Myocyte (in vitro differentiated cells): ENCODE results near the gene BBX. TPM values are rescaled to one million over a fixed set of nuclear protein-coding genes. Genes with fewer than 3 reads are reported as not detected.
"Not testable (repeated sequence)": the region's sequence is repeated elsewhere in the genome, so short reads cannot be mapped to it uniquely, and the experiment has no call there.

Experiments
- DNase-seq: peaks from one replicate; pipeline ENCODE4 v3.0.0-alpha.2; 2012; ENCODE audit warnings: low read depth
- total RNA-seq: library from RNA; depleted of rRNA; stranded (reverse); fragments of >200 nt; gene quantifications from 2 replicates; pipeline ENCODE4 v1.2.3, GENCODE V29; 2014

Gene BBX
- total RNA-seq, 1 donor from 2014 or later = 46.5 TPM

DNA sequence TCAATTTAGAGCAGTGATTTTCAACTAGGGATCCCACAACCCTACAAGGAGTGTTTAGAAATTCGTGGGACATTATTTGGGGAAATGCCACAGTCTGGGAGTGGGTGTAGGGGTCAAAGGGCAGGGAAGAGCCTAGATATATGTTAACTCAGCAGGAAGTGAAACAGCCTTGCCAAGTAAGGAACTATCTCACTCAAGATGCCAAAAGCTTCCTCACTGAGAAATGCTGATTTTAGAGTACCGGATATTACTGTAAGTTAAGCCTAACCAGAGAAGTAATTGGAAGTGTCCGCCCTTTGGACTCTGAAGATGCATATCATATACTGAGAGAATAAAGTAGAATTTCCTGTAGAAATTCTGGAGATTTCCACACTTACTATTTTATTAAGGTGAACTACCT lies 158.6 kb downstream of the BBX start:
- DNase-seq = no peak

- no peak for DNase-seq
Measured at GRCh38 chr3:107682580-107682979, 159.8 kb downstream of the BBX start.

- no peak for DNase-seq
Measured at GRCh38 chr3:107683447-107683846, 160.7 kb downstream of the BBX start.

- DNase-seq = no peak
Measured at GRCh38 chr3:107684431-107684925, 161.7 kb downstream of the BBX start.

- DNase-seq = no peak
Measured at GRCh38 chr3:107685383-107685782, 162.6 kb downstream of the BBX start.

DNA sequence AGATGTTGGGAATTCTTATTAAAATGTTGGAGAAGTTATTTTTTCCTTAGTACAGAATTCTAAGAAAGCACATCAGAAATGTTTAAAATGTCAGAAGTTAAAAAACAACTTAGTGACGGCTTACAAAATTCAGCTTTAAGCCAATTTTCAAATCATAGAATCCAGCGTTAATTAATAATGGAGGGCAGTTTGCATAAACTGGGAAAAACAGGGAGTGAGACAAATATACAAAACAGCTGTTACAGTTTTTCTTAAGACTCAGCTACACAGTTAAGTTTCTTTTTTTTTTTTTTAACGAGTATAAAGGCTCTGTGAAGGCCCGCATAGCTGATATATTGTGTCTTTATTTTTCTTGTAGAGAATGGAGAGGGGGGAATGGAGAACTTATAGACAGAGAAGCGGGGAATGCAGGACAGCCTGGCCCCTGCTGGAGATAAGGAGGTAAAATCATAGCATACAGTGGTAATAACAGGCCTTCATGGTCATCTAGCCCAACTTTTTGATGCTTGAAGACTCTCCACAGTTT lies 164.4 kb downstream of the BBX start:
- no peak for DNase-seq

- no peak for DNase-seq
Measured at GRCh38 chr3:107689355-107689754, 166.6 kb downstream of the BBX start.

GRCh38 chr3:107690522-107691138 lies 167.9 kb downstream of the BBX start:
- peak; percentile 58 for DNase-seq

DNA sequence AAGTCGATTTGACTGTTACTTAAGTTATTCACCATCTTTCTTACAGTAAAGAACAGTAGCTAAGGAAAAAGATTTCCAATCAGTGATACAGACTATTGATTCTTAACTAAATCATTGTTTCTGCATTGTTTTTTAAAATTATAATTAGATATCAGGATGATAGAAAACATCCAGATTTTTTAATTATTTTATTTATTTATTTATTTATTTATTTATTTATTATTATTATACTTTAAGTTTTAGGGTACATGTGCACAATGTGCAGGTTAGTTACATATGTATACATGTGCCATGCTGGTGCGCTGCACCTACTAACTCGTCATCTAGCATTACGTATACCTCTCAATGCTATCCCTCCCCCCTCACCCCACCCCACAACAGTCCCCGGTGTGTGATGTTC lies 169.2 kb downstream of the BBX start:
- not testable (repeated sequence) for DNase-seq

- DNase-seq = not testable (repeated sequence)
Measured at GRCh38 chr3:107697348-107697747, 174.6 kb downstream of the BBX start.

GRCh38 chr3:107697855-107698254 lies 175.1 kb downstream of the BBX start:
- not testable (repeated sequence) for DNase-seq

- DNase-seq = no peak
Measured at GRCh38 chr3:107699682-107700081, 176.9 kb downstream of the BBX start.

DNA sequence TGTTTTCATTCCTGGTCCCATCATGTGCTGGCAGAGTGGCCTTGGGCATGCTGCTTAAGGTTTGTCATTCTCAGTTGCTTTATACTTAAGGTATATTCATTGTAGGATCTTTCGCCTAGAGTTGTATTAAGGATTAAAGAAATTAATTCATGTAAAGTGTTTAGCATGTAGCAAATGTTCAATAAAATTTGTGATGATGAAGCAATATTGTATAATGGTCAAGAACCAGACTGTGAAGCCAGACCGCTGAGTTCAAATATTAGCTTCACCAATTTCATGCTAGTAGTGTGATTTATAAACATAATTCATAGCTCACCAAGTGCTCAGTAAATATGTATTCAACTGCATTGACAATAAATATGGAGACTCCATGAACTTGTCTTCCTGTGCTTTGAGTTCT lies 178.5 kb downstream of the BBX start:
- DNase-seq = no peak

GRCh38 chr3:107704477-107704876 lies 181.7 kb downstream of the BBX start:
- DNase-seq = peak; percentile 22

- DNase-seq = no peak
Measured at GRCh38 chr3:107705046-107705445, 182.3 kb downstream of the BBX start.

- peak; percentile 91 for DNase-seq
Measured at GRCh38 chr3:107710851-107711250, 188.1 kb downstream of the BBX start.

DNA sequence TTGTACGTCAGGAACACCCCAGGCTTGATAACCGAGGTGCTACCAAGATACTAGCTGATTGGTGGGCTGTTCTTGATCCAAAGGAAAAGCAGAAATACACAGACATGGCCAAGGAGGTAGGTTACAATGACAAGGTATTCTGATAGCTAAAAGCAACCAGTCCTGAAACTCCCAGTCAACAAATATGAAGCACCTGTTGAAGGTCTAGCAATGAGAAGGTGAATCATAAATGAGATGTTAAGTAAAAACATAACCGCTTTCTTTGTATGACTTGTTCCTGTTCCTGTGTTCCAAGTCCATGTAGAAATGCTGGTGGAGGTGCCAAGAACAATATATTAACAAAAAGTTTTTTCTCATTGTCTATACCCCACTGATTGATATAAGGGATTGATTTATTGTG lies 194.0 kb downstream of the BBX start:
- DNase-seq = no peak

DNA sequence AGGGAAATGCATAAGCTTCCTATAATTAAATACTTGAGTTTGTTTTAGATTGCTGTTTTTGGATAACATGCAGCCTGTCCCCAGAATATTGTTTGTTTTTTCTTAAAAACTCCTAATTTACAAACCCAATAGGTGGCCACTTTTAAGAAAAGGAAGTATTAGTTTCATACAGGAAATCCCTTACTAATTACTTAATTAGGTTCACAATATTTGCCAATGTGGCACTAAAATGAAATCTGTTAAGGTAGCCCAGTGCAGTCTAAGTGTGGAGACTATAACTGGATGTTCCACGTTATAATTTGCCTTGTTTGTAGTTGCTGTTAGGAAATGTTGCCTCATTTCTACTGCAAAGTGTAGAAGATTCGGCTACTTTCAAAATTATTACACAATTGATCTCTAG lies 195.8 kb downstream of the BBX start:
- DNase-seq = no peak

DNA sequence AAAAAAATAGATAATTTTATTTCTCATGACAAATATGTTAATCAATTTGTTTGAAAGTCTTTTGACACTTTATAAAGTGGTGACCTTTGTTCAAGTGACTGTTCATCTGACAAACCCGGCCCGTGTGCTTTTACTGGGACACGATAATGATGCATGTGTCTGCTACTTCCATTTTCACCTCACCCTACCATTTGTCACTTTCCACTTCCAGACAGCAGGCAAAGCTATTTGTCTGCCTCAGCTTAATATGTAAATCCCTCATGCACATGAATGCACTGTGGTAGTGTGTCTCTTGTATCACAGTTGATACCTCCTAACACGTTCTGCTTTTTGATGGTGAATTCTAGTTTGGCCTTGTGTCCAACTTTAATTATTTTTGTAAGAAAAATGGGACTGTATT lies 204.3 kb downstream of the BBX start:
- peak; percentile 8 for DNase-seq

DNA sequence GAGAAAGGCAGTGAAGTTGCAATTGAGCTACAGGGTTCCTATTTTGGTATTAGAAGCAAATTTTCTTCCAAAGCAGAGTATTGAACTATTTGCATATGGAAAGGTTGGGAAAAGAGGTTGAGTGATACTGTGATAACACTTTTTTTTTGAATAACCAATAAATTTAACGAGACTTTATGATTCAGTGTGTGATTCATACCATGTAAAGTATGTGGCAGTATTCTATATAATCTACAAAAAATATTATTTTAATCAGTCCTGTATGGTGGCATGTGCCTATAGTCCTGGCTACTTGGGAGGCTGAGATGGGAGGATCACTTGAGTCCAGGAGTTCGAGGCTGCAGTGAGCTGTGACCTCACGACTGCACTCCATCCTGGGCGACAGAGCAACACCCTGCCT lies 206.9 kb downstream of the BBX start:
- no peak for DNase-seq

- DNase-seq = no peak
Measured at GRCh38 chr3:107734317-107734716, 211.6 kb downstream of the BBX start.

- no peak for DNase-seq
Measured at GRCh38 chr3:107737914-107738313, 215.2 kb downstream of the BBX start.

- DNase-seq = no peak
Measured at GRCh38 chr3:107738486-107739183, 215.9 kb downstream of the BBX start.
